Measurements from ENCODE around the gene TRIP12. TPM values are rescaled to one million over a fixed set of nuclear protein-coding genes. Genes with fewer than 3 reads are reported as not detected.

Gene TRIP12
- total RNA-seq, 1 donor from 2014 or later = 363 TPM

- Mint-ChIP-seq H3K27ac (ENCODE audit: unreplicated experiment) (no peak overlapping the region), H3K36me3 (ENCODE audit: low read depth, unreplicated experiment) (no peaks in the 10 kb centered on the region), H3K4me3 (ENCODE audit: unreplicated experiment) (no peak overlapping the region), H3K4me1 (ENCODE audit: unreplicated experiment) (peaks cover 6% of the 10 kb centered on the region), H3K27me3 (ENCODE audit: unreplicated experiment) (no peaks in the 10 kb centered on the region), H3K9me3 (ENCODE audit: unreplicated experiment) (no peaks in the 10 kb centered on the region)
- TF ChIP-seq CTCF (IDR thresholded peaks at IDR 0.05; ENCODE audit: unreplicated experiment) = no peak
- no peak for DNase-seq (ENCODE audit: low spot score)
These were observed 34.7 kb upstream of the TRIP12 start for GRCh38 chr2:229956491-229956890.

- H3K4me3 Mint-ChIP-seq (ENCODE audit: unreplicated experiment) = no peak overlapping the region
- H3K27ac Mint-ChIP-seq (ENCODE audit: unreplicated experiment) = no peak overlapping the region
- H3K9me3 Mint-ChIP-seq (ENCODE audit: unreplicated experiment) = no peaks in the 10 kb centered on the region
- H3K36me3 Mint-ChIP-seq (ENCODE audit: low read depth, unreplicated experiment) = no peaks in the 10 kb centered on the region
- H3K27me3 Mint-ChIP-seq (ENCODE audit: unreplicated experiment) = no peaks in the 10 kb centered on the region
- H3K4me1 Mint-ChIP-seq (ENCODE audit: unreplicated experiment) = peaks cover 6% of the 10 kb centered on the region
- no peak for TF ChIP-seq CTCF (IDR thresholded peaks at IDR 0.05; ENCODE audit: unreplicated experiment)
- DNase-seq (ENCODE audit: low spot score) = no peak
These were observed 33.9 kb upstream of the TRIP12 start for GRCh38 chr2:229955663-229956062.

GRCh38 chr2:229952256-229952835 is 30.5 kb upstream of the TRIP12 start:
- no peak overlapping the region for H3K27ac Mint-ChIP-seq (ENCODE audit: unreplicated experiment)
- H3K4me1 Mint-ChIP-seq (ENCODE audit: unreplicated experiment) = peaks cover 6% of the 10 kb centered on the region
- no peaks in the 10 kb centered on the region for H3K36me3 Mint-ChIP-seq (ENCODE audit: low read depth, unreplicated experiment)
- no peak overlapping the region for H3K4me3 Mint-ChIP-seq (ENCODE audit: unreplicated experiment)
- DNase-seq (ENCODE audit: low spot score) = no peak
- H3K9me3 Mint-ChIP-seq (ENCODE audit: unreplicated experiment) = no peaks in the 10 kb centered on the region
- TF ChIP-seq CTCF (IDR thresholded peaks at IDR 0.05; ENCODE audit: unreplicated experiment) = no peak
- no peaks in the 10 kb centered on the region for H3K27me3 Mint-ChIP-seq (ENCODE audit: unreplicated experiment)

- peaks cover 9% of the 10 kb centered on the region for H3K27me3 Mint-ChIP-seq (ENCODE audit: unreplicated experiment)
- no peak for DNase-seq (ENCODE audit: low spot score)
- peaks cover 4% of the 10 kb centered on the region for H3K36me3 Mint-ChIP-seq (ENCODE audit: low read depth, unreplicated experiment)
- H3K27ac Mint-ChIP-seq (ENCODE audit: unreplicated experiment) = no peak overlapping the region
- peaks cover 20% of the 10 kb centered on the region for H3K4me1 Mint-ChIP-seq (ENCODE audit: unreplicated experiment)
- H3K9me3 Mint-ChIP-seq (ENCODE audit: unreplicated experiment) = no peaks in the 10 kb centered on the region
- no peak overlapping the region for H3K4me3 Mint-ChIP-seq (ENCODE audit: unreplicated experiment)
- TF ChIP-seq CTCF (IDR thresholded peaks at IDR 0.05; ENCODE audit: unreplicated experiment) = no peak
These were observed 25.7 kb upstream of the TRIP12 start for GRCh38 chr2:229947544-229947943.

- Mint-ChIP-seq H3K36me3 (ENCODE audit: low read depth, unreplicated experiment) (peaks cover 4% of the 10 kb centered on the region), H3K27ac (ENCODE audit: unreplicated experiment) (no peak overlapping the region), H3K27me3 (ENCODE audit: unreplicated experiment) (peaks cover 11% of the 10 kb centered on the region), H3K9me3 (ENCODE audit: unreplicated experiment) (no peaks in the 10 kb centered on the region), H3K4me1 (ENCODE audit: unreplicated experiment) (peaks cover 24% of the 10 kb centered on the region), H3K4me3 (ENCODE audit: unreplicated experiment) (no peak overlapping the region)
- TF ChIP-seq CTCF (IDR thresholded peaks at IDR 0.05; ENCODE audit: unreplicated experiment) = no peak
- DNase-seq (ENCODE audit: low spot score) = no peak
These were observed 24.2 kb upstream of the TRIP12 start for GRCh38 chr2:229945975-229946374.

Data from endothelial cell (in vitro differentiated cells).